Posterior vena cava (tissue), 2 donors: ENCODE measurements around the gene ANKRD13B. TPM values are rescaled to one million over a fixed set of nuclear protein-coding genes. Genes with fewer than 3 reads are reported as not detected.

Source experiments
- DNase-seq: peaks from one replicate; pipeline ENCODE4 v3.0.0-alpha.2; 2020; ENCODE audit warnings: low spot score
- intact Hi-C, 2 donors: fragments of 100-400 bp; cut with DNase I; formaldehyde crosslinking; loops; one replicate each; pipeline versions ENCODE4 v1.14.1 to v1.14.2; 2022 to 2023
- total RNA-seq, 2 donors: library from RNA; stranded (reverse); fragmentation: NEBNext Ultra II Directional; extraction: Animal tissue kit (Norgen Biotek cat#: 25700); gene quantifications; one replicate each; pipeline ENCODE4 v1.2.1, GENCODE V29; 2021
- donor health status: DM: yes; HTN: yes; CAD: no.
- donor health status: DM: yes; HTN: yes; CAD: no.

ANKRD13B gene
- total RNA-seq, 2 donors from 2014 or later: 11.2 to 11.5 TPM

- intact Hi-C loops: no loop called here
- peak; percentile 54 for DNase-seq
These were observed 14.1 kb upstream of the ANKRD13B start for GRCh38 chr17:29578626-29579485.

GRCh38 chr17:29579866-29580771 is 12.8 kb upstream of the ANKRD13B start:
- intact Hi-C loops: no loop called here
- DNase-seq: peak; percentile 94

GRCh38 chr17:29581583-29582253 is 11.2 kb upstream of the ANKRD13B start:
- no peak for DNase-seq
- intact Hi-C loops: no loop called here

- DNase-seq: peak; percentile 68
- intact Hi-C loops: no loop called here
These were observed 10.6 kb upstream of the ANKRD13B start for GRCh38 chr17:29582254-29582765.

GRCh38 chr17:29582772-29583171 is 10.2 kb upstream of the ANKRD13B start:
- intact Hi-C loops: no loop called here
- DNase-seq: no peak

- intact Hi-C loops: no loop called here
These were observed 9.3 kb upstream of the ANKRD13B start for GRCh38 chr17:29583324-29584248.

GRCh38 chr17:29584452-29585079 is 8.4 kb upstream of the ANKRD13B start:
- no peak for DNase-seq
- intact Hi-C loops: no loop called here

More at GRCh38 chr17:29583324-29584248, 9.3 kb upstream of the ANKRD13B start:
- DNase-seq: no peak

GRCh38 chr17:29585080-29585751 is 7.7 kb upstream of the ANKRD13B start:
- intact Hi-C loops: no loop called here
- DNase-seq: no peak

GRCh38 chr17:29586676-29587469 is 6.1 kb upstream of the ANKRD13B start:
- DNase-seq: no peak
- intact Hi-C loops: no loop called here

GRCh38 chr17:29587591-29587990 is 5.3 kb upstream of the ANKRD13B start:
- intact Hi-C loops: no loop called here

GRCh38 chr17:29588017-29588561 is 4.8 kb upstream of the ANKRD13B start:
- DNase-seq: no peak
- intact Hi-C loops: no loop called here

More at GRCh38 chr17:29587591-29587990, 5.3 kb upstream of the ANKRD13B start:
- DNase-seq: no peak

- no peak for DNase-seq
- intact Hi-C loops: no loop called here
These were observed 4.1 kb upstream of the ANKRD13B start for GRCh38 chr17:29588562-29589411.

- intact Hi-C loops: no loop called here
These were observed 3.2 kb upstream of the ANKRD13B start, which contains the start of gene GIT1 for GRCh38 chr17:29589524-29590410. Gene GIT1 (minus strand): TSS chr17:29589648. CDS start chr17:29589378, 270 bp downstream.

GRCh38 chr17:29590411-29591145 is 2.4 kb upstream of the ANKRD13B start:
- DNase-seq: no peak
- intact Hi-C loops: no loop called here

More at GRCh38 chr17:29589524-29590410, 3.2 kb upstream of the ANKRD13B start, which contains the start of gene GIT1:
- DNase-seq: peak; percentile 94
